Fibroblast of lung (primary cell): ENCODE measurements around the gene NSMCE4A. TPM values are rescaled to one million over a fixed set of nuclear protein-coding genes. Genes with fewer than 3 reads are reported as not detected.

Experiments used
- DNase-seq, 2 donors: peaks; one replicate each; pipeline versions ENCODE4 v3.0.0 to v3.0.0-alpha.2; 2010; ENCODE audit warnings: low read depth in 2 of 2
- H2AFZ ChIP-seq: 2 replicates; pipeline ENCODE4 v1.5.1; 2012; ENCODE audit warnings: low read length, control low read depth, inconsistent platforms
- H3K27ac ChIP-seq: 2 replicates; pipeline ENCODE4 v1.5.1; 2011; ENCODE audit warnings: low read length, control low read depth; ENCODE audit not compliant: insufficient read depth
- H3K27me3 ChIP-seq: 2 replicates; pipeline ENCODE4 v1.5.1; 2011; ENCODE audit warnings: mild to moderate bottlenecking, low read length; ENCODE audit not compliant: control insufficient read depth, insufficient read depth
- H3K36me3 ChIP-seq: 2 replicates; pipeline ENCODE4 v1.5.1; 2011; ENCODE audit warnings: low read length; ENCODE audit not compliant: control insufficient read depth, insufficient read depth
- H3K4me1 ChIP-seq: 2 replicates; pipeline ENCODE4 v1.5.1; 2011; ENCODE audit warnings: low read length; ENCODE audit not compliant: control insufficient read depth, insufficient read depth; ENCODE audit errors: extremely low read depth
- H3K4me2 ChIP-seq: 2 replicates; pipeline ENCODE4 v1.5.1; 2011; ENCODE audit warnings: low read length, control low read depth; ENCODE audit not compliant: insufficient read depth; ENCODE audit errors: extremely low read depth
- H3K4me3 ChIP-seq, 4 experiments: fragments of 200-600 bp in 1 of 4; sonication (generic) in 1 of 4; replicated peaks in 1 of 4; 2 replicates each; pipeline ENCODE4 v1.5.1; 2011 to 2016; ENCODE audit warnings: low read length in 4 of 4, low read depth in 3 of 4, mild to moderate bottlenecking in 3 of 4, control low read depth in 2 of 4, inconsistent platforms in 1 of 4, mixed read lengths in 1 of 4; ENCODE audit not compliant: insufficient read depth in 1 of 4; ENCODE audit errors: control extremely low read depth in 1 of 4
- H3K79me2 ChIP-seq: 2 replicates; pipeline ENCODE4 v1.5.1; 2012; ENCODE audit warnings: mild to moderate bottlenecking, low read length, inconsistent platforms; ENCODE audit not compliant: control insufficient read depth, insufficient read depth
- H3K9ac ChIP-seq: 2 replicates; pipeline ENCODE4 v1.5.1; 2011; ENCODE audit warnings: mild to moderate bottlenecking, low read length, control low read depth; ENCODE audit not compliant: insufficient read depth
- H3K9me3 ChIP-seq: 2 replicates; pipeline ENCODE4 v1.5.1; 2012; ENCODE audit warnings: low read depth, low read length; ENCODE audit not compliant: control insufficient read depth, insufficient read depth
- H4K20me1 ChIP-seq: 2 replicates; pipeline ENCODE4 v1.5.1; 2011; ENCODE audit warnings: low read length; ENCODE audit not compliant: control insufficient read depth, insufficient read depth; ENCODE audit errors: extremely low read depth
- EZH2 ChIP-seq: IDR thresholded peaks from 2 replicates; pipeline ENCODE4 v1.5.1; 2012; ENCODE audit warnings: low read length, control low read depth, mild to moderate bottlenecking; ENCODE audit errors: missing control alignments
- polyA plus RNA-seq, 2 donors: library from polyadenylated mRNA; depleted of rRNA in 1 of 2; stranded (reverse) in 1 of 2; unstranded in 1 of 2; fragments of >200 nt; gene quantifications; 2 replicates each; pipeline ENCODE4 v1.2.1, GENCODE V29; 2011 to 2012; ENCODE audit warnings: missing spikeins in 1 of 2
- total RNA-seq: library from RNA; depleted of rRNA; stranded (reverse); fragments of >200 nt; gene quantifications from 2 replicates; pipeline ENCODE4 v1.2.1, GENCODE V29; 2014
- TF ChIP-seq, protein P1 (sequence below), 2 donors: IDR thresholded peaks in 1 of 2; conservative IDR thresholded peaks in 1 of 2; 1 replicate in 1 of 2; 2 replicates in 1 of 2; pipeline ENCODE4 v1.5.1; 2011 to 2012; ENCODE audit warnings: low read length in 2 of 2, control low read depth in 1 of 2, inconsistent platforms in 1 of 2, low read depth in 1 of 2, mild to moderate bottlenecking in 1 of 2

NSMCE4A gene
- total and polyA plus RNA-seq, 2 donors (not counting 1 experiment from before 2014, with no cell fraction given), result 13.2 to 26.3 TPM

GRCh38 chr10:122021828-122022227, 46.8 kb upstream of the NSMCE4A start:
- H3K4me3 ChIP-seq, result peak overlapping the region in 3 of 4 experiments; percentile 2 to 51 (median 21)
- peak overlapping the region; percentile 68 for H3K4me2 ChIP-seq
- no peak for DNase-seq
- H3K27ac ChIP-seq, result no peak overlapping the region
- H3K9me3 ChIP-seq, result no peaks in the 10 kb centered on the region
- no peaks in the 10 kb centered on the region for H3K4me1 ChIP-seq
- no peaks in the 10 kb centered on the region for H3K79me2 ChIP-seq
- no peak overlapping the region for H2AFZ ChIP-seq
- H3K9ac ChIP-seq, result no peak overlapping the region
- H3K27me3 ChIP-seq, result peaks cover 9% of the 10 kb centered on the region
- H3K36me3 ChIP-seq, result no peaks in the 10 kb centered on the region
- no peak for TF ChIP-seq EZH2
- TF ChIP-seq, protein P1, sequence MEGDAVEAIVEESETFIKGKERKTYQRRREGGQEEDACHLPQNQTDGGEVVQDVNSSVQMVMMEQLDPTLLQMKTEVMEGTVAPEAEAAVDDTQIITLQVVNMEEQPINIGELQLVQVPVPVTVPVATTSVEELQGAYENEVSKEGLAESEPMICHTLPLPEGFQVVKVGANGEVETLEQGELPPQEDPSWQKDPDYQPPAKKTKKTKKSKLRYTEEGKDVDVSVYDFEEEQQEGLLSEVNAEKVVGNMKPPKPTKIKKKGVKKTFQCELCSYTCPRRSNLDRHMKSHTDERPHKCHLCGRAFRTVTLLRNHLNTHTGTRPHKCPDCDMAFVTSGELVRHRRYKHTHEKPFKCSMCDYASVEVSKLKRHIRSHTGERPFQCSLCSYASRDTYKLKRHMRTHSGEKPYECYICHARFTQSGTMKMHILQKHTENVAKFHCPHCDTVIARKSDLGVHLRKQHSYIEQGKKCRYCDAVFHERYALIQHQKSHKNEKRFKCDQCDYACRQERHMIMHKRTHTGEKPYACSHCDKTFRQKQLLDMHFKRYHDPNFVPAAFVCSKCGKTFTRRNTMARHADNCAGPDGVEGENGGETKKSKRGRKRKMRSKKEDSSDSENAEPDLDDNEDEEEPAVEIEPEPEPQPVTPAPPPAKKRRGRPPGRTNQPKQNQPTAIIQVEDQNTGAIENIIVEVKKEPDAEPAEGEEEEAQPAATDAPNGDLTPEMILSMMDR (conservative IDR thresholded peaks at IDR 0.05 in 1 of 2, IDR thresholded peaks at IDR 0.05 in 1 of 2; ENCODE audit: low read depth in 1 of 2, low read length in 2 of 2), result no peak
- no peaks in the 10 kb centered on the region for H4K20me1 ChIP-seq

DNA sequence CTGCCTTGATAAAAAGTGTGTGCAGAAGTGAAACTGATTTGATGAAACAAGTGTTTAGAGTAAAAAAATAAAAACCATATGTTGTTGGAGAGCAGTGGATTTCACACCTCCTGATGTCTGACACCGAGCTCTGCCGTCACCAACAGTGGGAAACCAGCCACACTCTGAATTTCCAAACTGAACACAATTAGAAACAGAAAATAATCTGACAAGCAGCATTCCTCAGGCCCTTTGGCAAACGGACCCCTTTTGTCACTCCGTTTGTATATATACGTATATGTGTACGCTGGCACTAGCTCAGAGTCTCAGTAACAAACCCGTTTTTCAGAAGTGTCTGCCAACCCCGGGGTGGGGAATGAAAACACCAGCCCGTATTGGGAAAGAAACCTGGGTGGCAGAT, 46.4 kb upstream of the NSMCE4A start:
- Histone ChIP-seq H3K79me2 (no peaks in the 10 kb centered on the region), H3K27me3 (peaks cover 9% of the 10 kb centered on the region), H3K9ac (no peak overlapping the region), H3K9me3 (no peaks in the 10 kb centered on the region), H3K4me1 (no peaks in the 10 kb centered on the region), H3K4me2 (peak overlapping the region; percentile 68), H4K20me1 (no peaks in the 10 kb centered on the region), H3K36me3 (no peaks in the 10 kb centered on the region), H3K4me3 (peak overlapping the region; percentile 2 to 51 (median 27)), H3K27ac (no peak overlapping the region), H2AFZ (peak overlapping the region; percentile 26)
- peak in 1 of 2 donors; percentile 71 for DNase-seq
- no peak for TF ChIP-seq EZH2
- TF ChIP-seq, protein P1 (conservative IDR thresholded peaks at IDR 0.05 in 1 of 2, IDR thresholded peaks at IDR 0.05 in 1 of 2; ENCODE audit: low read depth in 1 of 2, low read length in 2 of 2), result no peak

DNA sequence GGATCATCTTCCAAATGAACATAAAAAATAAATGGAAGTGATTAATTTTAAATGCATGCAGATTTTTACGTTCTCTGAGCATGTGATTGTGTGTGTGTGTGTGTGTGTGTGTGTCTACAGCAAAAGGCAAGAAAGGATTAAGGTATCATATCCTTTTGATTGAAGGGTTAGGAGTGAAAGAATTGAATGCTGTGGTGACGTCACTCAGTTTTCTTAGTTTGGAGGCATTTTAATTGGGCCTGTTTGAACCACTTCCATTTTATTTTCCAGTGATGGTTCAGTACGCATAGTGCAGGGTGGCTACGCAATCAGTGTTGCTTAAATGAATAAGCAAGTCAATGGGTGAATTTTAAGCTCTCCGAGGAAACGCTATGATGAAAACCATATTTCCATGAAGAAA, 45.2 kb upstream of the NSMCE4A start:
- H2AFZ ChIP-seq, result no peak overlapping the region
- TF ChIP-seq EZH2, result no peak
- TF ChIP-seq, protein P1 (conservative IDR thresholded peaks at IDR 0.05 in 1 of 2, IDR thresholded peaks at IDR 0.05 in 1 of 2; ENCODE audit: low read depth in 1 of 2, low read length in 2 of 2), result no peak
- DNase-seq, result no peak

More for the DNA sequence above, 45.2 kb upstream of the NSMCE4A start:
- no peak overlapping the region for H3K9ac ChIP-seq
- no peaks in the 10 kb centered on the region for H3K79me2 ChIP-seq
- H3K4me3 ChIP-seq, result no peak overlapping the region
- H3K36me3 ChIP-seq, result no peaks in the 10 kb centered on the region
- H3K27me3 ChIP-seq, result peaks cover 9% of the 10 kb centered on the region
- H4K20me1 ChIP-seq, result no peaks in the 10 kb centered on the region
- H3K9me3 ChIP-seq, result no peaks in the 10 kb centered on the region
- no peaks in the 10 kb centered on the region for H3K4me1 ChIP-seq
- no peak overlapping the region for H3K4me2 ChIP-seq
- no peak overlapping the region for H3K27ac ChIP-seq
